Liver (tissue), 9 donors: ENCODE results near the gene ALS2CL. TPM values are rescaled to one million over a fixed set of nuclear protein-coding genes. Genes with fewer than 3 reads are reported as not detected.

ENCODE experiments used
- DNase-seq: peaks from one replicate; pipeline ENCODE4 v3.0.0-alpha.2; 2017; ENCODE audit warnings: low spot score
- H3K27ac ChIP-seq, 2 donors: one replicate each; pipeline ENCODE4 v1.7.0; 2013; ENCODE audit warnings: inconsistent platforms in 2 of 2, low read length in 2 of 2, control low read depth in 1 of 2, low read depth in 1 of 2, mild to moderate bottlenecking in 1 of 2
- H3K27me3 ChIP-seq, 4 donors: one replicate each; pipeline versions ENCODE4 v1.6.1 to v1.7.0; 2013; ENCODE audit warnings: low read length in 3 of 4, inconsistent platforms in 1 of 4, mild to moderate bottlenecking in 1 of 4, moderate library complexity in 1 of 4; ENCODE audit not compliant: control insufficient read depth in 4 of 4, insufficient read depth in 4 of 4
- H3K36me3 ChIP-seq, 4 donors: one replicate each; pipeline versions ENCODE4 v1.6.1 to v1.7.0; 2013; ENCODE audit warnings: low read length in 3 of 4, mild to moderate bottlenecking in 3 of 4, low read depth in 1 of 4, moderate library complexity in 1 of 4; ENCODE audit not compliant: control insufficient read depth in 4 of 4, insufficient read depth in 3 of 4
- H3K4me1 ChIP-seq, 4 donors: one replicate each; pipeline versions ENCODE4 v1.6.1 to v1.7.0; 2013; ENCODE audit warnings: low read length in 3 of 4, mild to moderate bottlenecking in 3 of 4, moderate library complexity in 1 of 4; ENCODE audit not compliant: control insufficient read depth in 4 of 4, insufficient read depth in 4 of 4
- H3K4me3 ChIP-seq, 3 donors: one replicate each; pipeline versions ENCODE4 v1.6.1 to v1.7.0; 2013; ENCODE audit warnings: low read length in 3 of 3, control low read depth in 1 of 3, low read depth in 1 of 3, mild to moderate bottlenecking in 1 of 3
- H3K9ac ChIP-seq, 2 donors: one replicate each; pipeline ENCODE4 v1.7.0; 2013; ENCODE audit warnings: low read length in 2 of 2, mild to moderate bottlenecking in 2 of 2, moderate library complexity in 2 of 2, control low read depth in 1 of 2, low read depth in 1 of 2
- H3K9me3 ChIP-seq, 4 donors: one replicate each; pipeline versions ENCODE4 v1.6.1 to v1.7.0; 2013; ENCODE audit warnings: low read length in 3 of 4; ENCODE audit not compliant: control insufficient read depth in 4 of 4
- FOXA1 ChIP-seq: IDR thresholded peaks from 2 replicates; pipeline ENCODE4 v1.6.1; 2016; ENCODE audit warnings: antibody characterized with exemption
- FOXA2 ChIP-seq: IDR thresholded peaks from 2 replicates; pipeline ENCODE4 v1.6.1; 2016; ENCODE audit warnings: antibody characterized with exemption
- HNF4G ChIP-seq: IDR thresholded peaks from 2 replicates; pipeline ENCODE4 v1.6.1; 2016; ENCODE audit warnings: antibody characterized with exemption
- JUND ChIP-seq, 2 donors: IDR thresholded peaks; 2 replicates each; pipeline ENCODE4 v1.6.1; 2016; ENCODE audit warnings: antibody characterized with exemption in 2 of 2
- RAD21 ChIP-seq, 2 donors: IDR thresholded peaks; 2 replicates each; pipeline ENCODE4 v1.6.1; 2016; ENCODE audit warnings: antibody characterized with exemption in 2 of 2, mild to moderate bottlenecking in 2 of 2
- SP1 ChIP-seq: IDR thresholded peaks from 2 replicates; pipeline ENCODE4 v1.6.1; 2018; ENCODE audit warnings: antibody characterized with exemption, mild to moderate bottlenecking
- WGBS: extraction: QIAGEN DNeasy Blood & Tissue Kit; methylation state at CpG from one replicate; pipeline ENCODE4 v1.1.7; 2013; 5-methylcytosine and 5-hydroxymethylcytosine counted together
- polyA plus RNA-seq, 2 donors: library from polyadenylated mRNA; stranded (reverse) in 1 of 2; unstranded in 1 of 2; fragments of 200-250 nt in 1 of 2; fragments of >200 nt in 1 of 2; fragmentation: Nextera tagmentation in 1 of 2; extraction: Ambion mirVana in 1 of 2; gene quantifications; one replicate each; pipeline versions ENCODE4 v1.2.1 to v1.2.3, GENCODE V29; 2013 to 2015
- total RNA-seq, 2 donors: library from RNA; depleted of rRNA; stranded (reverse); fragments of >200 nt; gene quantifications; one replicate each; pipeline ENCODE4 v1.2.3, GENCODE V29; 2014
- TF ChIP-seq, protein P1 (sequence below): IDR thresholded peaks from 2 replicates; pipeline ENCODE4 v1.6.1; 2016; ENCODE audit warnings: antibody characterized with exemption
- TF ChIP-seq, protein P2 (sequence below): IDR thresholded peaks from 2 replicates; pipeline ENCODE4 v1.6.1; 2016; ENCODE audit warnings: antibody characterized with exemption, mild to moderate bottlenecking
- TF ChIP-seq, protein P3 (sequence below): IDR thresholded peaks from 2 replicates; pipeline ENCODE4 v1.6.1; 2016; ENCODE audit warnings: antibody characterized with exemption
- TF ChIP-seq, protein P4 (sequence below): IDR thresholded peaks from 2 replicates; pipeline ENCODE4 v1.6.1; 2016; ENCODE audit warnings: antibody characterized with exemption
- donor health status: healthy.
- donor health status: healthy.
- donor health status: healthy.
- donor health status: healthy.
- donor health status: healthy.

The ALS2CL gene
- total and polyA plus RNA-seq, 4 donors, result 0.51 to 22.9 (median 5.7) TPM

DNA sequence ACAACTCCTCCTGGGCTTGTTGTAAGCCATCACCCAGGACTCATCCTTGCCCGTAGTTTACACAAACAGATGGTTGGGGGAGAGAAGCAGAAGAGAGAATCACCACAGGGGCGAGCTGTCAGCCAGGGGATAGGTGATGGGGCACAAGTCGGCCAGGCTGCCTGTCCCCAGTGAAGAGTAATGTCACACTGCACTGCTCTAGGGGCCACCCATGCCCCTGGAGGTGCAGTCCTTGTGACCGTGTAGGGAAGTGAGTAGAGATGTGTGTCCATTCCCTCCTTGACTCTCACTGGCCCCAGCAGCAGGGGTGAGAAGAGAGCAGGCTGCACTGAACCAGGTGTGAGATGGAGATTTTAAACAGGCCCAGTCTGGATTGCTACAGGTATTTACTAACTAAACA lies 41.3 kb upstream of the ALS2CL start:
- TF ChIP-seq JUND (IDR thresholded peaks at IDR 0.05), result no peak
- Histone ChIP-seq H3K4me1 (no peaks in the 10 kb centered on the region), H3K9me3 (no peaks in the 10 kb centered on the region), H3K36me3 (no peaks in the 10 kb centered on the region), H3K4me3 (no peak overlapping the region), H3K27ac (no peak overlapping the region), H3K9ac (no peak overlapping the region), H3K27me3 (no peaks in the 10 kb centered on the region)
- WGBS, result 73% methylated on average over 4 of the region's 4 CpGs
- DNase-seq, result no peak

DNA sequence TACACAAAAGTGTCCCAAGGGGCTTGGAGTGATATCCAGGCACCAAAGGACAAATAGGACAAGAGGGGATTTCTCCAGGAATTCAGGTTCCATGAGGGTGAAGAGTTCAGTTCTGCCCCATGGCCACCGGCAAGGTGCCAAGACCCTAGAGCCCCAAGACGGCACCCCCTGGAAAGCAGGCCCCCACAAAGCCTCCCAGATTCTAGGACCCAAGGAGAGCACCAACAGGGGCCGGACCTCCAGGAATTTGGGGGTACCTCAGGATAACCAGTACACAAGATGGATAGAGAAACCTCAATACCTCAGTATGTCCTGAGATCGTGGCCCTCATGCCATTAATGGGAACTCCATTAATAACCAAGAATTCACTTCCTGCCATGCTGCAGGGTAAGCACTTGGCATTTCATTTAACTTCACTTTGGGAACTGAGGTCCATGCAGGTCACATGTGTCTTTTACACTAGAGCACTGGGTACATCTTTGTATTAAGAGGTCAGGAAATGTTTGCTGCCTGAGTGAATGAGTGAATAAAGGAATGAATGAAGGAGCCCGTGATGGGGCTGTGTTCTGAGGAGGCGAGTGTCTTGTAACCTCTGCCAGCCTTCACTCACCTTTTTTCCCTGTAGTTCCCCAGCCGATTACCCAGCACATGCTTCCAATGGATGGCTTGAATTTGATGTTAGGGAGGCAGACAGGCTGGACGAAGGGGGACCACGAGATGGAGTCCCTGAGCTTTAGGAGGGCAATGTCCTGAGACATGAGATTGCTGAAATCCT lies 39.7 kb upstream of the ALS2CL start:
- TF ChIP-seq, protein P1, sequence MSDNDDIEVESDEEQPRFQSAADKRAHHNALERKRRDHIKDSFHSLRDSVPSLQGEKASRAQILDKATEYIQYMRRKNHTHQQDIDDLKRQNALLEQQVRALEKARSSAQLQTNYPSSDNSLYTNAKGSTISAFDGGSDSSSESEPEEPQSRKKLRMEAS, result no peak
- peak; percentile 17 to 43 for TF ChIP-seq RAD21 (IDR thresholded peaks at IDR 0.05)

DNA sequence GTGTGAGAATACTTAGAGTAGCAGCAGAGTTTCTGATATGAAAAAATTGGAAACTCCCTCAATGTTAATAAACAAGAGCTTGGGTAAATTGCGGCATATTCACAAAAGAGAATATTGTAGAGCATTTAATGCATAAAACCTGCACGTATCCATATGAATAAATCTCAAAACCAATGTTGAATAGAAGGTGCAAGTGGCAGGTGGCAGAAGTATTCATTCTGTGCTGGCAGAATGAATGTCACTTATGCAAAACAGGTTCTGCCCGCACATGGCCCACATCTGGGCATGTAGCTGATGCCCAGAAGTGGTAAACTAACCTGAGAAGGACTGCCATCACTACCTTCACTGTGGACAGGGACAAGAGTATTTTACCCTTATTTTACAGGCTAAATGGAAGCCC lies 38.3 kb upstream of the ALS2CL start:
- no peaks in the 10 kb centered on the region for H3K27me3 ChIP-seq
- no peak overlapping the region for H3K27ac ChIP-seq
- no peaks in the 10 kb centered on the region for H3K9me3 ChIP-seq
- H3K4me3 ChIP-seq, result no peak overlapping the region
- no peak overlapping the region for H3K9ac ChIP-seq
- no peaks in the 10 kb centered on the region for H3K4me1 ChIP-seq
- whole genome bisulfite sequencing, result 94% methylated on average over 3 of the region's 3 CpGs
- no peaks in the 10 kb centered on the region for H3K36me3 ChIP-seq
- TF ChIP-seq, protein P2, sequence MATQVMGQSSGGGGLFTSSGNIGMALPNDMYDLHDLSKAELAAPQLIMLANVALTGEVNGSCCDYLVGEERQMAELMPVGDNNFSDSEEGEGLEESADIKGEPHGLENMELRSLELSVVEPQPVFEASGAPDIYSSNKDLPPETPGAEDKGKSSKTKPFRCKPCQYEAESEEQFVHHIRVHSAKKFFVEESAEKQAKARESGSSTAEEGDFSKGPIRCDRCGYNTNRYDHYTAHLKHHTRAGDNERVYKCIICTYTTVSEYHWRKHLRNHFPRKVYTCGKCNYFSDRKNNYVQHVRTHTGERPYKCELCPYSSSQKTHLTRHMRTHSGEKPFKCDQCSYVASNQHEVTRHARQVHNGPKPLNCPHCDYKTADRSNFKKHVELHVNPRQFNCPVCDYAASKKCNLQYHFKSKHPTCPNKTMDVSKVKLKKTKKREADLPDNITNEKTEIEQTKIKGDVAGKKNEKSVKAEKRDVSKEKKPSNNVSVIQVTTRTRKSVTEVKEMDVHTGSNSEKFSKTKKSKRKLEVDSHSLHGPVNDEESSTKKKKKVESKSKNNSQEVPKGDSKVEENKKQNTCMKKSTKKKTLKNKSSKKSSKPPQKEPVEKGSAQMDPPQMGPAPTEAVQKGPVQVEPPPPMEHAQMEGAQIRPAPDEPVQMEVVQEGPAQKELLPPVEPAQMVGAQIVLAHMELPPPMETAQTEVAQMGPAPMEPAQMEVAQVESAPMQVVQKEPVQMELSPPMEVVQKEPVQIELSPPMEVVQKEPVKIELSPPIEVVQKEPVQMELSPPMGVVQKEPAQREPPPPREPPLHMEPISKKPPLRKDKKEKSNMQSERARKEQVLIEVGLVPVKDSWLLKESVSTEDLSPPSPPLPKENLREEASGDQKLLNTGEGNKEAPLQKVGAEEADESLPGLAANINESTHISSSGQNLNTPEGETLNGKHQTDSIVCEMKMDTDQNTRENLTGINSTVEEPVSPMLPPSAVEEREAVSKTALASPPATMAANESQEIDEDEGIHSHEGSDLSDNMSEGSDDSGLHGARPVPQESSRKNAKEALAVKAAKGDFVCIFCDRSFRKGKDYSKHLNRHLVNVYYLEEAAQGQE, result no peak
- TF ChIP-seq SP1, result no peak
- no peak for TF ChIP-seq HNF4G
- TF ChIP-seq FOXA2, result no peak
- TF ChIP-seq FOXA1, result no peak
- TF ChIP-seq JUND (IDR thresholded peaks at IDR 0.05), result no peak
- TF ChIP-seq, protein P1, result no peak
- TF ChIP-seq, protein P3, sequence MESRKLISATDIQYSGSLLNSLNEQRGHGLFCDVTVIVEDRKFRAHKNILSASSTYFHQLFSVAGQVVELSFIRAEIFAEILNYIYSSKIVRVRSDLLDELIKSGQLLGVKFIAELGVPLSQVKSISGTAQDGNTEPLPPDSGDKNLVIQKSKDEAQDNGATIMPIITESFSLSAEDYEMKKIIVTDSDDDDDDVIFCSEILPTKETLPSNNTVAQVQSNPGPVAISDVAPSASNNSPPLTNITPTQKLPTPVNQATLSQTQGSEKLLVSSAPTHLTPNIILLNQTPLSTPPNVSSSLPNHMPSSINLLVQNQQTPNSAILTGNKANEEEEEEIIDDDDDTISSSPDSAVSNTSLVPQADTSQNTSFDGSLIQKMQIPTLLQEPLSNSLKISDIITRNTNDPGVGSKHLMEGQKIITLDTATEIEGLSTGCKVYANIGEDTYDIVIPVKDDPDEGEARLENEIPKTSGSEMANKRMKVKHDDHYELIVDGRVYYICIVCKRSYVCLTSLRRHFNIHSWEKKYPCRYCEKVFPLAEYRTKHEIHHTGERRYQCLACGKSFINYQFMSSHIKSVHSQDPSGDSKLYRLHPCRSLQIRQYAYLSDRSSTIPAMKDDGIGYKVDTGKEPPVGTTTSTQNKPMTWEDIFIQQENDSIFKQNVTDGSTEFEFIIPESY, result no peak
- TF ChIP-seq, protein P4, sequence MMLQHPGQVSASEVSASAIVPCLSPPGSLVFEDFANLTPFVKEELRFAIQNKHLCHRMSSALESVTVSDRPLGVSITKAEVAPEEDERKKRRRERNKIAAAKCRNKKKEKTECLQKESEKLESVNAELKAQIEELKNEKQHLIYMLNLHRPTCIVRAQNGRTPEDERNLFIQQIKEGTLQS, result no peak
- no peak for DNase-seq

More for the DNA sequence above, 39.7 kb upstream of the ALS2CL start:
- H3K36me3 ChIP-seq, result no peaks in the 10 kb centered on the region
- no peaks in the 10 kb centered on the region for H3K9me3 ChIP-seq
- H3K27me3 ChIP-seq, result no peaks in the 10 kb centered on the region
- WGBS, result 81% methylated on average over 9 of the region's 9 CpGs
- no peak overlapping the region for H3K4me3 ChIP-seq
- H3K9ac ChIP-seq, result no peak overlapping the region
- H3K27ac ChIP-seq, result no peak overlapping the region
- no peak for DNase-seq
- no peaks in the 10 kb centered on the region for H3K4me1 ChIP-seq
